Neural cell (in vitro differentiated cells): ENCODE results near the gene PAFAH1B1. TPM values are rescaled to one million over a fixed set of nuclear protein-coding genes. Genes with fewer than 3 reads are reported as not detected.

Source experiments
- H2AFZ ChIP-seq: fragments of 200-600, 300-800 bp; sonication (generic), shearing (Covaris generic); 2 replicates; pipeline ENCODE4 v1.6.0; 2014; ENCODE audit warnings: low read depth, mild to moderate bottlenecking, antibody characterized with exemption, low read length, moderate library complexity
- H3F3A ChIP-seq: fragments of 200-600 bp; shearing (Covaris generic); 2 replicates; pipeline ENCODE4 v1.6.1; 2016; ENCODE audit warnings: mild to moderate bottlenecking, moderate library complexity, mixed read lengths, antibody characterized with exemption, low read length; ENCODE audit not compliant: insufficient read depth, poor library complexity, severe bottlenecking
- H3K27ac ChIP-seq: fragments of 200-600, 300-800 bp; sonication (generic), shearing (Covaris generic); 2 replicates; pipeline ENCODE4 v1.5.1; 2014; ENCODE audit warnings: mild to moderate bottlenecking, low read length, moderate library complexity
- H3K27me3 ChIP-seq: fragments of 300-800, 200-600 bp; sonication (generic), shearing (Covaris generic); 2 replicates; pipeline ENCODE4 v1.6.0; 2014; ENCODE audit warnings: mild to moderate bottlenecking, low read depth, low read length, moderate library complexity; ENCODE audit not compliant: insufficient read depth
- H3K36me3 ChIP-seq: fragments of 300-800, 200-600 bp; sonication (generic), shearing (Covaris generic); 2 replicates; pipeline ENCODE4 v1.5.1; 2014; ENCODE audit warnings: mild to moderate bottlenecking, antibody characterized with exemption, low read length, moderate library complexity; ENCODE audit not compliant: insufficient read depth
- H3K4me2 ChIP-seq: fragments of 300-800, 200-600 bp; sonication (generic), shearing (Covaris generic); 2 replicates; pipeline ENCODE4 v1.6.0; 2014; ENCODE audit warnings: mild to moderate bottlenecking, low read length
- H3K4me3 ChIP-seq: fragments of 300-800, 200-600 bp; sonication (generic), shearing (Covaris generic); 2 replicates; pipeline ENCODE4 v1.5.1; 2014; ENCODE audit warnings: mild to moderate bottlenecking, low read length, moderate library complexity
- H3K79me2 ChIP-seq: fragments of 200-600 bp; shearing (Covaris generic); replicated peaks from 2 replicates; pipeline ENCODE4 v1.6.0; 2014; ENCODE audit warnings: mild to moderate bottlenecking, low read length, moderate library complexity; ENCODE audit not compliant: insufficient read depth
- H3K9ac ChIP-seq: fragments of 300-800, 200-600 bp; sonication (generic), shearing (Covaris generic); 2 replicates; pipeline ENCODE4 v1.6.1; 2016; ENCODE audit warnings: mild to moderate bottlenecking, low read length, mixed read lengths
- H3K9me2 ChIP-seq: fragments of 200-600 bp; shearing (Covaris generic); 2 replicates; pipeline ENCODE4 v1.6.1; 2016; ENCODE audit warnings: mild to moderate bottlenecking, low read length, mixed read lengths; ENCODE audit not compliant: insufficient read depth
- H3K9me3 ChIP-seq: fragments of 200-600, 300-800 bp; sonication (generic), shearing (Covaris generic); 2 replicates; pipeline ENCODE4 v1.6.1; 2016; ENCODE audit warnings: mild to moderate bottlenecking, mixed run types, low read length, moderate library complexity, mixed read lengths
- H4K20me1 ChIP-seq: fragments of 200-600 bp; shearing (Covaris generic); 2 replicates; pipeline ENCODE4 v1.6.1; 2016; ENCODE audit warnings: mild to moderate bottlenecking, mixed run types; ENCODE audit not compliant: insufficient read depth
- EP300 ChIP-seq: fragments of 450-650 bp; conservative IDR thresholded peaks from 2 replicates; pipeline ENCODE4 v1.6.1; 2014; ENCODE audit warnings: antibody characterized with exemption, mild to moderate bottlenecking, moderate library complexity; ENCODE audit not compliant: poor library complexity, severe bottlenecking
- EZH2 ChIP-seq: fragments of 200-600, 300-800 bp; shearing (Covaris generic), sonication (generic); IDR thresholded peaks from 2 replicates; pipeline ENCODE4 v1.6.1; 2014; ENCODE audit warnings: antibody characterized with exemption, low read length, borderline replicate concordance, mild to moderate bottlenecking; ENCODE audit not compliant: insufficient read depth, poor library complexity, severe bottlenecking
- POLR2AphosphoS5 ChIP-seq: IDR thresholded peaks from 2 replicates; pipeline ENCODE4 v1.6.1; 2012
- RAD21 ChIP-seq: fragments of 450-650 bp; conservative IDR thresholded peaks from 2 replicates; pipeline ENCODE4 v1.6.1; 2014; ENCODE audit warnings: antibody characterized with exemption, mild to moderate bottlenecking, moderate library complexity
- SMC3 ChIP-seq: fragments of 450-650 bp; conservative IDR thresholded peaks from 2 replicates; pipeline ENCODE4 v1.6.1; 2014; ENCODE audit warnings: antibody characterized with exemption, mild to moderate bottlenecking, moderate library complexity; ENCODE audit not compliant: poor library complexity
- TAF1 ChIP-seq: IDR thresholded peaks from 2 replicates; pipeline ENCODE4 v1.6.1; 2012; ENCODE audit warnings: low read depth
- polyA plus RNA-seq: library from polyadenylated mRNA; depleted of rRNA; stranded (reverse); fragments of >200 nt; gene quantifications from 2 replicates; pipeline ENCODE4 v1.2.3, GENCODE V29; 2014
- TF ChIP-seq, protein P1 (sequence below): IDR thresholded peaks from 2 replicates; pipeline ENCODE4 v1.6.1; 2012; ENCODE audit warnings: borderline replicate concordance
- TF ChIP-seq, protein P2 (sequence below): fragments of 450-650 bp; IDR thresholded peaks from 2 replicates; pipeline ENCODE4 v1.5.1; 2014; ENCODE audit warnings: antibody characterized with exemption, mild to moderate bottlenecking, moderate library complexity; ENCODE audit not compliant: poor library complexity, severe bottlenecking

Gene PAFAH1B1
- polyA plus RNA-seq, 1 donor from 2014 or later, result 305 TPM

DNA sequence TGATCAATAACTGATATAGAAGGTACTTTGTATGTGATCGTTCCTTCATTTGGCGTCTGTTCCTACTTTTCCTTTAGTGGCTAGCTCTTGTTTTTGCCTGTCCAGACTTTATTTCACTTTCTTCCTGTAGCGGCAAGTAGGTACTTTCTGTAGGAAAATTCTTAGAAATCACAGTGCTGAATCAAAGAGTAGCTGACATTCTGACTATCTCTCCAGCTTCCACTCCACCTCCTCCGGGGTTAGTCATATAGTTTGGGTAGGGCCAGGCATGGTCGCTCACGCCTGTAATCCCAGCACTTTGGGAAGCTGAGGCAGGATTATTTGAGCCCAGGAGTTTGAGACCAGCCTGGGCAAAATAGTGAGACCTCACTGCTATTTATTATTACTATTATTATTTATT, 29.9 kb upstream of the PAFAH1B1 start:
- Histone ChIP-seq H3K9me2 (no peaks in the 10 kb centered on the region), H3K27ac (no peak overlapping the region), H3K79me2 (no peaks in the 10 kb centered on the region), H3K9ac (no peak overlapping the region), H3K9me3 (no peaks in the 10 kb centered on the region), H3K27me3 (no peaks in the 10 kb centered on the region), H4K20me1 (no peaks in the 10 kb centered on the region), H3K4me2 (no peak overlapping the region), H3K36me3 (no peaks in the 10 kb centered on the region), H2AFZ (no peak overlapping the region), H3F3A (no peaks in the 10 kb centered on the region), H3K4me3 (no peak overlapping the region)
- no peak for TF ChIP-seq POLR2AphosphoS5
- no peak for TF ChIP-seq EZH2
- TF ChIP-seq EP300, result no peak
- TF ChIP-seq, protein P1, sequence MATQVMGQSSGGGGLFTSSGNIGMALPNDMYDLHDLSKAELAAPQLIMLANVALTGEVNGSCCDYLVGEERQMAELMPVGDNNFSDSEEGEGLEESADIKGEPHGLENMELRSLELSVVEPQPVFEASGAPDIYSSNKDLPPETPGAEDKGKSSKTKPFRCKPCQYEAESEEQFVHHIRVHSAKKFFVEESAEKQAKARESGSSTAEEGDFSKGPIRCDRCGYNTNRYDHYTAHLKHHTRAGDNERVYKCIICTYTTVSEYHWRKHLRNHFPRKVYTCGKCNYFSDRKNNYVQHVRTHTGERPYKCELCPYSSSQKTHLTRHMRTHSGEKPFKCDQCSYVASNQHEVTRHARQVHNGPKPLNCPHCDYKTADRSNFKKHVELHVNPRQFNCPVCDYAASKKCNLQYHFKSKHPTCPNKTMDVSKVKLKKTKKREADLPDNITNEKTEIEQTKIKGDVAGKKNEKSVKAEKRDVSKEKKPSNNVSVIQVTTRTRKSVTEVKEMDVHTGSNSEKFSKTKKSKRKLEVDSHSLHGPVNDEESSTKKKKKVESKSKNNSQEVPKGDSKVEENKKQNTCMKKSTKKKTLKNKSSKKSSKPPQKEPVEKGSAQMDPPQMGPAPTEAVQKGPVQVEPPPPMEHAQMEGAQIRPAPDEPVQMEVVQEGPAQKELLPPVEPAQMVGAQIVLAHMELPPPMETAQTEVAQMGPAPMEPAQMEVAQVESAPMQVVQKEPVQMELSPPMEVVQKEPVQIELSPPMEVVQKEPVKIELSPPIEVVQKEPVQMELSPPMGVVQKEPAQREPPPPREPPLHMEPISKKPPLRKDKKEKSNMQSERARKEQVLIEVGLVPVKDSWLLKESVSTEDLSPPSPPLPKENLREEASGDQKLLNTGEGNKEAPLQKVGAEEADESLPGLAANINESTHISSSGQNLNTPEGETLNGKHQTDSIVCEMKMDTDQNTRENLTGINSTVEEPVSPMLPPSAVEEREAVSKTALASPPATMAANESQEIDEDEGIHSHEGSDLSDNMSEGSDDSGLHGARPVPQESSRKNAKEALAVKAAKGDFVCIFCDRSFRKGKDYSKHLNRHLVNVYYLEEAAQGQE, result no peak

DNA sequence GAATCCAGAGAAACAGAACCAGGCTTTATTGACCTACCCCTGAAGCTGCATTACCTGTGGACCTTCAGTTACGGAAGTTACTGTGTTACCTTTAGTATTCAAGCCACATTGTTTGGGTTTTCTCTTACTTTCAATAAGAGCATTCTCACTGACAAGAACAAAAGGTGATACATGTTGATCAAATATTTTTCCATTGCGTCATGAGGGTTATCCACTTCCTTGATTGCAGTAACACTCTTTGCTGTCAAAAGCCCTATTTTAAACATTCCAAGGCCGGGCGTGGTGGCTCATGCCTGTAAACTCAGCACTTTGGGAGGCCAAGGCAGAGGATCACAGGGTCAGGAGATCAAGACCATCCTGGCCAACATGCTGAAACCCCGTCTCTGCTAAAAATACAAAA, 28.6 kb upstream of the PAFAH1B1 start:
- Histone ChIP-seq H3K27me3 (no peaks in the 10 kb centered on the region), H3K9me2 (no peaks in the 10 kb centered on the region), H4K20me1 (no peaks in the 10 kb centered on the region), H3K4me3 (no peak overlapping the region), H3K36me3 (no peaks in the 10 kb centered on the region), H3K9ac (no peak overlapping the region), H3K79me2 (no peaks in the 10 kb centered on the region), H2AFZ (no peak overlapping the region), H3K4me2 (no peak overlapping the region), H3K9me3 (no peaks in the 10 kb centered on the region), H3F3A (no peaks in the 10 kb centered on the region), H3K27ac (no peak overlapping the region)
- TF ChIP-seq RAD21 (no peak), EZH2 (no peak), TAF1 (no peak), SMC3 (no peak), EP300 (no peak)
- TF ChIP-seq, protein P1, result no peak
- TF ChIP-seq, protein P2, sequence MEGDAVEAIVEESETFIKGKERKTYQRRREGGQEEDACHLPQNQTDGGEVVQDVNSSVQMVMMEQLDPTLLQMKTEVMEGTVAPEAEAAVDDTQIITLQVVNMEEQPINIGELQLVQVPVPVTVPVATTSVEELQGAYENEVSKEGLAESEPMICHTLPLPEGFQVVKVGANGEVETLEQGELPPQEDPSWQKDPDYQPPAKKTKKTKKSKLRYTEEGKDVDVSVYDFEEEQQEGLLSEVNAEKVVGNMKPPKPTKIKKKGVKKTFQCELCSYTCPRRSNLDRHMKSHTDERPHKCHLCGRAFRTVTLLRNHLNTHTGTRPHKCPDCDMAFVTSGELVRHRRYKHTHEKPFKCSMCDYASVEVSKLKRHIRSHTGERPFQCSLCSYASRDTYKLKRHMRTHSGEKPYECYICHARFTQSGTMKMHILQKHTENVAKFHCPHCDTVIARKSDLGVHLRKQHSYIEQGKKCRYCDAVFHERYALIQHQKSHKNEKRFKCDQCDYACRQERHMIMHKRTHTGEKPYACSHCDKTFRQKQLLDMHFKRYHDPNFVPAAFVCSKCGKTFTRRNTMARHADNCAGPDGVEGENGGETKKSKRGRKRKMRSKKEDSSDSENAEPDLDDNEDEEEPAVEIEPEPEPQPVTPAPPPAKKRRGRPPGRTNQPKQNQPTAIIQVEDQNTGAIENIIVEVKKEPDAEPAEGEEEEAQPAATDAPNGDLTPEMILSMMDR, result no peak
